Activated naive CD4-positive, alpha-beta T cell treated with anti-CD3 and anti-CD28 coated beads for 36 hours (primary cell): Measurements from ENCODE around the gene NPY1R. TPM values are rescaled to one million over a fixed set of nuclear protein-coding genes. Genes with fewer than 3 reads are reported as not detected.

ENCODE experiments used
- CTCF ChIA-PET: fragments of 350-600 bp; sonication (Branson Sonifier 250); formaldehyde crosslinking; loops from one replicate; lab custom pipeline; 2021; ENCODE audit warnings: antibody characterized with exemption; lab: Charles Lee
- DNase-seq: peaks from one replicate; pipeline ENCODE4 v3.0.0-alpha.2; 2020
- H3K27ac Mint-ChIP-seq: one replicate; pipeline ENCODE4 v1.8.0; 2021; ENCODE audit warnings: mild to moderate bottlenecking, mixed read lengths
- H3K27me3 Mint-ChIP-seq: one replicate; pipeline ENCODE4 v1.8.0; 2021; ENCODE audit warnings: low read depth, mixed read lengths
- H3K36me3 Mint-ChIP-seq: one replicate; pipeline ENCODE4 v1.8.0; 2021; ENCODE audit warnings: low read depth, mixed read lengths
- H3K4me1 Mint-ChIP-seq: one replicate; pipeline ENCODE4 v1.8.0; 2021; ENCODE audit warnings: low read depth, mixed read lengths
- H3K4me3 Mint-ChIP-seq: one replicate; pipeline ENCODE4 v1.8.0; 2021; ENCODE audit warnings: mild to moderate bottlenecking, moderate library complexity, mixed read lengths
- H3K9me3 Mint-ChIP-seq: one replicate; pipeline ENCODE4 v1.8.0; 2021; ENCODE audit warnings: mixed read lengths
- intact Hi-C: fragments of 100-400 bp; cut with micrococcal nuclease; formaldehyde crosslinking; loops from one replicate; pipeline ENCODE4 v1.15.1; 2023
- total RNA-seq, 2 experiments: library from RNA; stranded (reverse); gene quantifications; one replicate each; pipeline ENCODE4 v1.2.3, GENCODE V29; 2021

NPY1R gene
- not detected for total RNA-seq

- Mint-ChIP-seq H3K36me3 (no peaks in the 10 kb centered on the region), H3K4me1 (peaks cover 14% of the 10 kb centered on the region), H3K4me3 (peak within 1 kb of the TSS; percentile 55), H3K27me3 (peaks cover 43% of the 10 kb centered on the region), H3K27ac (no peak within 1 kb of the TSS), H3K9me3 (no peaks in the 10 kb centered on the region)
- intact Hi-C loops, result loop anchor here (1.0 to 2.0 kb wide), 5 partner anchors 166 to 835 kb away; partner anchors contain the start of gene NAF1
- peak; percentile 65 for DNase-seq
- CTCF ChIA-PET, result interaction anchor here (0.6 to 1.4 kb wide), 11 partner anchors 40 to 835 kb away, joined by 3 to 5 read pairs (median 3); no protein-coding TSS in a partner anchor
Measured at GRCh38 chr4:163332526-163333406, at the start of gene NPY1R. Gene NPY1R (minus strand): TSS chr4:163332596. CDS start chr4:163326554, 6,042 bp downstream.

GRCh38 chr4:163380703-163381102 lies 48.3 kb upstream of the NPY1R start:
- no peaks in the 10 kb centered on the region for H3K36me3 Mint-ChIP-seq
- H3K4me3 Mint-ChIP-seq, result no peak overlapping the region
- H3K9me3 Mint-ChIP-seq, result no peaks in the 10 kb centered on the region
- H3K4me1 Mint-ChIP-seq, result no peaks in the 10 kb centered on the region
- no peak for DNase-seq
- no peak overlapping the region for H3K27ac Mint-ChIP-seq
- CTCF ChIA-PET, result no interaction called here
- intact Hi-C loops, result no loop called here
- peaks cover 10% of the 10 kb centered on the region for H3K27me3 Mint-ChIP-seq

- CTCF ChIA-PET, result interaction anchor here (1.2 kb wide), 1 partner anchor 10 kb away, joined by 3 read pairs; no protein-coding TSS in a partner anchor
- no peaks in the 10 kb centered on the region for H3K36me3 Mint-ChIP-seq
- intact Hi-C loops, result no loop called here
- H3K27ac Mint-ChIP-seq, result no peak overlapping the region
- H3K4me3 Mint-ChIP-seq, result no peak overlapping the region
- no peaks in the 10 kb centered on the region for H3K9me3 Mint-ChIP-seq
- no peaks in the 10 kb centered on the region for H3K4me1 Mint-ChIP-seq
- H3K27me3 Mint-ChIP-seq, result peaks cover 7% of the 10 kb centered on the region
- DNase-seq, result no peak
Measured at GRCh38 chr4:163378661-163379060, 46.3 kb upstream of the NPY1R start.

GRCh38 chr4:163372029-163372428 lies 39.6 kb upstream of the NPY1R start:
- no peaks in the 10 kb centered on the region for H3K4me1 Mint-ChIP-seq
- H3K27me3 Mint-ChIP-seq, result peaks cover 12% of the 10 kb centered on the region
- DNase-seq, result no peak
- peaks cover 1% of the 10 kb centered on the region for H3K9me3 Mint-ChIP-seq
- intact Hi-C loops, result no loop called here
- no peak overlapping the region for H3K27ac Mint-ChIP-seq
- no peaks in the 10 kb centered on the region for H3K36me3 Mint-ChIP-seq
- H3K4me3 Mint-ChIP-seq, result no peak overlapping the region
- CTCF ChIA-PET, result no interaction called here

GRCh38 chr4:163367651-163368050 lies 35.3 kb upstream of the NPY1R start:
- no peaks in the 10 kb centered on the region for H3K36me3 Mint-ChIP-seq
- CTCF ChIA-PET, result no interaction called here
- intact Hi-C loops, result no loop called here

GRCh38 chr4:163356104-163356503 lies 23.7 kb upstream of the NPY1R start:
- H3K36me3 Mint-ChIP-seq, result no peaks in the 10 kb centered on the region
- no peak for DNase-seq
- intact Hi-C loops, result no loop called here
- CTCF ChIA-PET, result no interaction called here
- H3K4me3 Mint-ChIP-seq, result no peak overlapping the region
- peaks cover 8% of the 10 kb centered on the region for H3K27me3 Mint-ChIP-seq
- no peaks in the 10 kb centered on the region for H3K9me3 Mint-ChIP-seq
- no peaks in the 10 kb centered on the region for H3K4me1 Mint-ChIP-seq
- H3K27ac Mint-ChIP-seq, result no peak overlapping the region

More at GRCh38 chr4:163367651-163368050, 35.3 kb upstream of the NPY1R start:
- H3K27ac Mint-ChIP-seq, result no peak overlapping the region
- H3K27me3 Mint-ChIP-seq, result peaks cover 22% of the 10 kb centered on the region
- no peaks in the 10 kb centered on the region for H3K4me1 Mint-ChIP-seq
- no peak for DNase-seq
- H3K9me3 Mint-ChIP-seq, result peaks cover 1% of the 10 kb centered on the region
- no peak overlapping the region for H3K4me3 Mint-ChIP-seq

- Mint-ChIP-seq H3K27me3 (peaks cover 13% of the 10 kb centered on the region), H3K9me3 (no peaks in the 10 kb centered on the region), H3K27ac (no peak overlapping the region), H3K4me3 (no peak overlapping the region), H3K4me1 (no peaks in the 10 kb centered on the region), H3K36me3 (no peaks in the 10 kb centered on the region)
- intact Hi-C loops, result no loop called here
- DNase-seq, result no peak
- CTCF ChIA-PET, result no interaction called here
Measured at GRCh38 chr4:163353054-163353453, 20.7 kb upstream of the NPY1R start.

GRCh38 chr4:163350672-163351071 lies 18.3 kb upstream of the NPY1R start:
- DNase-seq, result no peak
- Mint-ChIP-seq H3K4me3 (no peak overlapping the region), H3K27ac (no peak overlapping the region), H3K9me3 (no peaks in the 10 kb centered on the region), H3K36me3 (no peaks in the 10 kb centered on the region), H3K4me1 (no peaks in the 10 kb centered on the region), H3K27me3 (peaks cover 20% of the 10 kb centered on the region)
- CTCF ChIA-PET, result interaction anchor here (0.6 kb wide), 1 partner anchor 84 kb away, joined by 3 read pairs; no protein-coding TSS in a partner anchor
- intact Hi-C loops, result no loop called here

GRCh38 chr4:163344147-163345125 lies 12.0 kb upstream of the NPY1R start:
- no peaks in the 10 kb centered on the region for H3K36me3 Mint-ChIP-seq
- DNase-seq, result no peak
- no peak overlapping the region for H3K27ac Mint-ChIP-seq
- no peaks in the 10 kb centered on the region for H3K9me3 Mint-ChIP-seq
- intact Hi-C loops, result no loop called here
- peaks cover 37% of the 10 kb centered on the region for H3K27me3 Mint-ChIP-seq
- no peak overlapping the region for H3K4me3 Mint-ChIP-seq
- CTCF ChIA-PET, result no interaction called here
- peaks cover 2% of the 10 kb centered on the region for H3K4me1 Mint-ChIP-seq

GRCh38 chr4:163343604-163344146 lies 11.3 kb upstream of the NPY1R start, which contains the start of gene NPY5R:
Gene NPY5R (plus strand): TSS chr4:163343892. CDS start chr4:163350274, 6,382 bp downstream.
- CTCF ChIA-PET, result no interaction called here
- Mint-ChIP-seq H3K9me3 (no peaks in the 10 kb centered on the region), H3K4me1 (peaks cover 2% of the 10 kb centered on the region), H3K27me3 (peaks cover 31% of the 10 kb centered on the region), H3K27ac (no peak within 1 kb of the TSS), H3K36me3 (no peaks in the 10 kb centered on the region), H3K4me3 (no peak within 1 kb of the TSS)
- intact Hi-C loops, result no loop called here
- DNase-seq, result no peak

GRCh38 chr4:163335384-163335783 lies 3.0 kb upstream of the NPY1R start:
- H3K4me3 Mint-ChIP-seq, result no peak overlapping the region
- H3K36me3 Mint-ChIP-seq, result no peaks in the 10 kb centered on the region
- H3K4me1 Mint-ChIP-seq, result peaks cover 14% of the 10 kb centered on the region
- H3K27me3 Mint-ChIP-seq, result peaks cover 41% of the 10 kb centered on the region
- no peak overlapping the region for H3K27ac Mint-ChIP-seq
- CTCF ChIA-PET, result no interaction called here
- H3K9me3 Mint-ChIP-seq, result no peaks in the 10 kb centered on the region
- DNase-seq, result no peak
- intact Hi-C loops, result no loop called here
